H9 (cell line): ENCODE results near the gene AGBL4. TPM values are rescaled to one million over a fixed set of nuclear protein-coding genes. Genes with fewer than 3 reads are reported as not detected.

ENCODE experiments used
- DNase-seq: peaks from one replicate; pipeline ENCODE4 v3.0.0-alpha.2; 2017
- H2AFZ ChIP-seq: one replicate; pipeline ENCODE4 v1.6.1; 2013; ENCODE audit warnings: mild to moderate bottlenecking, low read length, control low read depth, moderate library complexity
- H2AK5ac ChIP-seq: 2 replicates; pipeline ENCODE4 v1.6.1; 2013; ENCODE audit warnings: low read length, control low read depth, mixed read lengths; ENCODE audit not compliant: insufficient read length
- H2BK120ac ChIP-seq: one replicate; pipeline ENCODE4 v1.6.1; 2013; ENCODE audit warnings: low read depth, mild to moderate bottlenecking, low read length, control low read depth, inconsistent platforms; ENCODE audit not compliant: poor library complexity, severe bottlenecking
- H2BK12ac ChIP-seq: 2 replicates; pipeline ENCODE4 v1.6.1; 2013; ENCODE audit warnings: low read length, control low read depth, mixed read lengths, low read depth; ENCODE audit not compliant: insufficient read length
- H2BK15ac ChIP-seq: 2 replicates; pipeline ENCODE4 v1.6.1; 2013; ENCODE audit warnings: low read depth, low read length, control low read depth
- H2BK20ac ChIP-seq: one replicate; pipeline ENCODE4 v1.6.1; 2013; ENCODE audit warnings: low read depth, mild to moderate bottlenecking, low read length, control low read depth, inconsistent platforms; ENCODE audit not compliant: poor library complexity, severe bottlenecking
- H2BK5ac ChIP-seq: 2 replicates; pipeline ENCODE4 v1.6.1; 2013; ENCODE audit warnings: low read length, control low read depth, mixed read lengths; ENCODE audit not compliant: insufficient read length
- H3K14ac ChIP-seq: 2 replicates; pipeline ENCODE4 v1.6.1; 2013; ENCODE audit warnings: low read length, control low read depth; ENCODE audit not compliant: insufficient read depth
- H3K18ac ChIP-seq: 2 replicates; pipeline ENCODE4 v1.6.1; 2013; ENCODE audit warnings: low read depth, mild to moderate bottlenecking, mixed read lengths, low read length, control low read depth; ENCODE audit not compliant: insufficient read length
- H3K23ac ChIP-seq: 2 replicates; pipeline ENCODE4 v1.6.1; 2013; ENCODE audit warnings: low read length, control low read depth, mixed read lengths, low read depth; ENCODE audit not compliant: insufficient read length
- H3K23me2 ChIP-seq: 2 replicates; pipeline ENCODE4 v1.6.1; 2013; ENCODE audit warnings: low read depth, mild to moderate bottlenecking, mixed read lengths, low read length, control low read depth; ENCODE audit not compliant: insufficient read length, poor library complexity, severe bottlenecking
- H3K27ac ChIP-seq: 2 replicates; pipeline ENCODE4 v1.5.1; 2013; ENCODE audit warnings: low read length, control low read depth, mixed read lengths, low read depth; ENCODE audit not compliant: insufficient read length
- H3K27me3 ChIP-seq: 2 replicates; pipeline ENCODE4 v1.6.1; 2013; ENCODE audit warnings: low read length, control low read depth, inconsistent platforms; ENCODE audit not compliant: insufficient read depth
- H3K4ac ChIP-seq: 2 replicates; pipeline ENCODE4 v1.6.1; 2013; ENCODE audit warnings: low read depth, mild to moderate bottlenecking, control low read depth, inconsistent platforms, low read length, moderate library complexity
- H3K4me1 ChIP-seq: 2 replicates; pipeline ENCODE4 v1.6.1; 2013; ENCODE audit warnings: low read length, control low read depth, inconsistent platforms; ENCODE audit not compliant: insufficient read depth
- H3K4me2 ChIP-seq: 2 replicates; pipeline ENCODE4 v1.6.1; 2013; ENCODE audit warnings: low read length, control low read depth, mixed read lengths; ENCODE audit not compliant: insufficient read length, insufficient read depth
- H3K56ac ChIP-seq: 2 replicates; pipeline ENCODE4 v1.6.1; 2013; ENCODE audit warnings: low read depth, mild to moderate bottlenecking, mixed read lengths, low read length, control low read depth; ENCODE audit not compliant: insufficient read length
- H3K79me1 ChIP-seq: 2 replicates; pipeline ENCODE4 v1.6.1; 2013; ENCODE audit warnings: low read depth, mild to moderate bottlenecking, moderate library complexity, low read length, control low read depth, inconsistent platforms; ENCODE audit not compliant: insufficient read depth, poor library complexity, severe bottlenecking
- H3K79me2 ChIP-seq: 2 replicates; pipeline ENCODE4 v1.6.1; 2013; ENCODE audit warnings: low read length, control low read depth, inconsistent platforms; ENCODE audit not compliant: insufficient read depth
- H3K9ac ChIP-seq: 2 replicates; pipeline ENCODE4 v1.6.1; 2013; ENCODE audit warnings: low read length, control low read depth, mixed read lengths; ENCODE audit not compliant: insufficient read length; ENCODE audit errors: extremely low read depth
- H3K9me3 ChIP-seq: one replicate; pipeline ENCODE4 v1.6.1; 2013; ENCODE audit warnings: low read depth, low read length, inconsistent platforms; ENCODE audit not compliant: control insufficient read depth
- H3T11ph ChIP-seq: one replicate; pipeline ENCODE4 v1.6.1; 2013; ENCODE audit warnings: mild to moderate bottlenecking, low read length, control low read depth, inconsistent platforms
- H4K20me1 ChIP-seq: one replicate; pipeline ENCODE4 v1.6.1; 2013; ENCODE audit not compliant: control insufficient read depth, insufficient read length, insufficient read depth
- H4K5ac ChIP-seq: 2 replicates; pipeline ENCODE4 v1.6.1; 2013; ENCODE audit warnings: low read depth, mild to moderate bottlenecking, mixed read lengths, low read length, control low read depth; ENCODE audit not compliant: insufficient read length
- H4K8ac ChIP-seq: replicated peaks from 2 replicates; pipeline ENCODE4 v1.6.1; 2013; ENCODE audit warnings: low read length, control low read depth, mixed read lengths, low read depth; ENCODE audit not compliant: insufficient read length
- H4K91ac ChIP-seq: 2 replicates; pipeline ENCODE4 v1.6.1; 2013; ENCODE audit warnings: low read depth, mild to moderate bottlenecking, moderate library complexity, mixed read lengths, low read length, control low read depth; ENCODE audit not compliant: insufficient read length
- H3K27ac Mint-ChIP-seq, 3 experiments: 2 replicates in 2 of 3; 3 replicates in 1 of 3; pipeline ENCODE4 v1.8.0; 2020 to 2021; ENCODE audit warnings: mixed read lengths in 3 of 3, mild to moderate bottlenecking in 1 of 3, moderate library complexity in 1 of 3
- H3K27me3 Mint-ChIP-seq: 2 replicates; pipeline ENCODE4 v1.8.0; 2021; ENCODE audit warnings: low read depth, mild to moderate bottlenecking, moderate library complexity, mixed read lengths
- H3K36me3 Mint-ChIP-seq, 3 experiments: 2 replicates in 2 of 3; 3 replicates in 1 of 3; pipeline ENCODE4 v1.8.0; 2020 to 2021; ENCODE audit warnings: low read depth in 3 of 3, mixed read lengths in 3 of 3; ENCODE audit not compliant: insufficient read depth in 1 of 3
- H3K4me1 Mint-ChIP-seq, 2 experiments: 2 replicates each; pipeline ENCODE4 v1.8.0; 2020; ENCODE audit warnings: mixed read lengths in 2 of 2
- H3K4me3 Mint-ChIP-seq, 2 experiments: 2 replicates in 1 of 2; 3 replicates in 1 of 2; pipeline ENCODE4 v1.8.0; 2020 to 2021; ENCODE audit warnings: mild to moderate bottlenecking in 2 of 2, mixed read lengths in 2 of 2, moderate library complexity in 1 of 2
- H3K9me3 Mint-ChIP-seq, 2 experiments: 2 replicates in 1 of 2; 3 replicates in 1 of 2; pipeline ENCODE4 v1.8.0; 2020; ENCODE audit warnings: mild to moderate bottlenecking in 2 of 2, mixed read lengths in 2 of 2, moderate library complexity in 1 of 2
- WGBS: extraction: QIAGEN DNeasy Blood & Tissue Kit; methylation state at CpG from one replicate; pipeline ENCODE4 v1.1.7; 2013; ENCODE audit warnings: missing lambda C conversion rate, low lambda C conversion rate, mixed read lengths; ENCODE audit not compliant: insufficient read length; ENCODE audit errors: extremely low coverage; 5-methylcytosine and 5-hydroxymethylcytosine counted together
- total RNA-seq: library from RNA; stranded (reverse); gene quantifications from 2 replicates; pipeline ENCODE4 v1.2.1, GENCODE V29; 2021
- TF ChIP-seq, protein P1 (sequence below): fragments of 200-600 bp; sonication (generic); conservative IDR thresholded peaks from 3 replicates; pipeline ENCODE4 v1.8.0; 2021; ENCODE audit warnings: antibody characterized with exemption, mild to moderate bottlenecking

AGBL4 gene
- total RNA-seq, 1 experiment from 2014 or later, result not detected

DNA sequence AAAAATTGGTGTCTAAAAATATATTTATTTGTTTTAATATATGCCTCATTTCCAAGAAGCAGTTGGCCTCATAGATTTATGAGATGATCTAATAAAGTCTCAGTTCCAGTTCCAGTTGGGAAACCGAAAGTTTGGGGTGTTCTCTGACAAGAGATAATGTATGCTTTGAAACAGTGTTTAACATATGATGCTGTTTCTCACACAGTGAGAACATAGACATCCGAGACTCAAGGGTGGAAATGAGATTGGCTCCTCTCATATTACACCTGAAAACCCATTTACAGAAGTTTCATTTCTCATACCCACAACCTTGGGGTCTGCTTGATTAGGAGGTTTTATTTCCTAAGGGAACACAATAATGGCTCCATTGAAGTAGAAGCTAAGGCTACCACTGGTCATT, 1046.5 kb downstream of the AGBL4 start:
- Histone ChIP-seq H3T11ph (no peak overlapping the region), H2AK5ac (no peak overlapping the region), H3K56ac (no peak overlapping the region), H2BK120ac (no peak overlapping the region), H3K23me2 (no peaks in the 10 kb centered on the region), H4K20me1 (no peaks in the 10 kb centered on the region), H2BK15ac (no peak overlapping the region), H2BK5ac (no peak overlapping the region), H3K4me1 (no peaks in the 10 kb centered on the region), H3K18ac (no peak overlapping the region), H4K91ac (no peak overlapping the region), H3K9ac (no peak overlapping the region), H2BK20ac (no peak overlapping the region), H4K8ac (no peak overlapping the region), H3K27ac (no peak overlapping the region), H3K14ac (no peak overlapping the region), H2BK12ac (no peak overlapping the region), H3K4me2 (no peak overlapping the region), H3K27me3 (no peaks in the 10 kb centered on the region), H3K4ac (no peak overlapping the region), H3K79me2 (no peaks in the 10 kb centered on the region), H3K9me3 (peaks cover 16% of the 10 kb centered on the region), H3K79me1 (no peaks in the 10 kb centered on the region), H3K23ac (no peak overlapping the region), H2AFZ (no peak overlapping the region), H4K5ac (no peak overlapping the region)
- Mint-ChIP-seq H3K4me3 (no peak overlapping the region), H3K27me3 (peaks cover 1% of the 10 kb centered on the region; the same call in 1 of the 2 replicates), H3K36me3 (peaks cover 0 to 14% (median 6%) of the 10 kb centered on the region in 3 experiments; a peak in 4 of 7 replicates), H3K9me3 (peaks cover 67 to 88% of the 10 kb centered on the region in 2 experiments), H3K4me1 (no peaks in the 10 kb centered on the region), H3K27ac (no peak overlapping the region)
- DNase-seq, result no peak
- WGBS, result no CpG with 5 or more reads among the region's 2 CpGs
- TF ChIP-seq, protein P1, sequence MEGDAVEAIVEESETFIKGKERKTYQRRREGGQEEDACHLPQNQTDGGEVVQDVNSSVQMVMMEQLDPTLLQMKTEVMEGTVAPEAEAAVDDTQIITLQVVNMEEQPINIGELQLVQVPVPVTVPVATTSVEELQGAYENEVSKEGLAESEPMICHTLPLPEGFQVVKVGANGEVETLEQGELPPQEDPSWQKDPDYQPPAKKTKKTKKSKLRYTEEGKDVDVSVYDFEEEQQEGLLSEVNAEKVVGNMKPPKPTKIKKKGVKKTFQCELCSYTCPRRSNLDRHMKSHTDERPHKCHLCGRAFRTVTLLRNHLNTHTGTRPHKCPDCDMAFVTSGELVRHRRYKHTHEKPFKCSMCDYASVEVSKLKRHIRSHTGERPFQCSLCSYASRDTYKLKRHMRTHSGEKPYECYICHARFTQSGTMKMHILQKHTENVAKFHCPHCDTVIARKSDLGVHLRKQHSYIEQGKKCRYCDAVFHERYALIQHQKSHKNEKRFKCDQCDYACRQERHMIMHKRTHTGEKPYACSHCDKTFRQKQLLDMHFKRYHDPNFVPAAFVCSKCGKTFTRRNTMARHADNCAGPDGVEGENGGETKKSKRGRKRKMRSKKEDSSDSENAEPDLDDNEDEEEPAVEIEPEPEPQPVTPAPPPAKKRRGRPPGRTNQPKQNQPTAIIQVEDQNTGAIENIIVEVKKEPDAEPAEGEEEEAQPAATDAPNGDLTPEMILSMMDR, result no peak
